Bone marrow (tissue), 2 donors: ENCODE data around the gene RNF157.

ENCODE experiments used
- DNase-seq, 2 donors: peaks; one replicate each; lab custom pipeline; 2025; lab: John Stamatoyannopoulos, UW

The RNF157 gene

DNA sequence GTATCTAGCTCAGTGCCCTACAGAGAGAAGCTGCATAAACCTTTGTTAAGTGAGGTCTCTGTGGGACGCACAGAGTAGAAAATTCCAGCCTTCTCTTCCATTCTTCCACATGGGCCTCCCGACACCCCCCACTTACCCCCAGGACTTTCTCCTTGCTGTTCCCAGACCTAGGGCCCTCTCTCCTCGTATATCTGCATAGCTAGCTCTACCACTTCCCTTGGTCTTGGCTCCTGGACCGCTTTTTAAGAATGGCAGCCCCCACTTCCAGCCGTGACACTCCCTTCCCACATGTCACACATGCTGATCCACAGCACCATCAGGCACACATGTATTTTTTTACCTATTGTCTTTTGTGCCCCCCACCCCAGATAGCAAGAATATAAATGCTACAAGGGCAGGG, 82.5 kb downstream of the RNF157 start:
- no peak for DNase-seq

DNA sequence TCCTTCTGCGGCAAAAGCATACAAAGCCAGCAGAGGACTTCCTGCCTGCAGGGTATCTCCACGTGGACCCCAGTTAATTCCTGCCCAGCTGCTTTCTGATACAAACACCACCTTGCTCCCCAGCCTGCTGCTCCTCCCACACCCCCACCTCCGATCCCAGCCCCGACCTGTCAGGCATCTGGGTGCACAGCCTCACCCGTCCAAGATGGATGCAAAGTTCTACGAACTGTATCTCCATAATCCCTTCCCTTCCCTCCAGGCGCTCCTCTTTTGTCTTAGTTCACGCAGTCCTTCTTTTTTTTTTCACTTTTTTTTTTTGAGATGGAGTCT, 83.7 kb downstream of the RNF157 start:
- no peak for DNase-seq

- no peak for DNase-seq
Measured at GRCh38 chr17:76155988-76156661, 84.2 kb downstream of the RNF157 start.

- no peak for DNase-seq
Measured at GRCh38 chr17:76154936-76155845, 85.1 kb downstream of the RNF157 start.

- no peak for DNase-seq
Measured at GRCh38 chr17:76154292-76154691, 86.0 kb downstream of the RNF157 start.

DNA sequence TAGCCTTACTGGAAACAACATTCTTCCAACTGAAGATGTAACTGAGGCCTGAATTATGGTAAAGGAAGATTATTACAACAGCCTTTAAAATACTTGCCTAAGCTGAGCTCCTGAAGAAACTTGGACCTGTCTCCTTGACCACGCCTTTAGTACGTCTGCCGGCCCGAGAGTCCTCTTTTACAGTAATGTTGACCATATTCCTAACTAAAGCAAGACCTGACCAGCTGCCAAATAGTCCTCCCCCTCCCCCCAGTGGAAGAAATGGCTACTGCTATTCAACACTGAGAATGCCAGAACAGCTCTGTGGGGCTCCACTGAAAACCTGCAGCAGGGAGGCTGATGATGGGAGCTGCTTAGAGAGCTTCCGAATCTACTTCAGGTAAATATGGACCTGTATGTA, 86.7 kb downstream of the RNF157 start:
- no peak for DNase-seq

- no peak for DNase-seq
Measured at GRCh38 chr17:76153202-76153601, 87.1 kb downstream of the RNF157 start.

DNA sequence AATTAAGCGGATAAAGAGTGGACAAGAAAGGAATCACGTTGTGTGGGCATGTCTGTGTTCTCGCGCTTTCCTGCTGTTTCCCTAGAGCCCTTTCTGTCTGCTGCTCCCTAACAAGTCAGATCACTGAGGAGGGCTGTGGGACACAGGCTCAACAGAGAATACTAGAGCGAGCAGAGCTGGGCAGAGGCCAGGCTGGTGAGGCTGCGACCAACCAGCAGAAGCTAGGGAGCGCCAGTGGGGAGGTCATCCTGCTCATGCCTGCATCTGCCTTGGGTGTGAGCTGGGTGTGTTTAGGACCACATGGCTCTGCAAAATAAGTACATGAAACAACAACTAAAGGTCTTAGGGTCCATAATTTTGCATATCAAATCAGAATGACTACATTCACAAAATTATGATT, 87.7 kb downstream of the RNF157 start:
- DNase-seq = no peak

DNA sequence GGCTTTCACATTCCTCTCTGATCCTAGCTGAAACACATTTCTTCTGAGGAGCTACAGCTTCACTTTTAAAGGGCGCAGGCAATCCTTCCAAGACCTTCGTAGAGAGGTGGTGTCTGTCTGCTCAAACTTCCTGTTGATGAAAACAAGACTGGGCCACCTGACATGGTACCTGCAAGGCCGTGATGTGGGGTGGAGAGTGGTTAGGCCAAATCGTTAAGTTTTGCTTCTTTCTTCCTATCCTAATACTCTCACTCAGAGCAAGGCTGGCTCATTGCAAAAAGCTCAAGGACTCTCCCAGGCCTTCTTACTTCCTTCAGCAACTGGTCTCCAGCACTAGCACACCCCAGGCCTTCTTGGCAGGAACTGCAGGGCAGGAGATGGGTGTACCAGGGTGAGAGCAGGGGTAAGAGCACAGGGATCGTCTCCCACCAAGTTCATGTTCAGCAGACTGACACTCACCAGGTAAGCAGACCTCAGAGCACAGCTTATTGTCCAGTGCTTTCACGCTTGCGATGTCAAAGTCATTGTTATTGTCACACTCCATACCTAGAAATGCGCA, 88.3 kb downstream of the RNF157 start:
- no peak for DNase-seq

- DNase-seq = no peak
Measured at GRCh38 chr17:76150712-76151622, 89.3 kb downstream of the RNF157 start.

GRCh38 chr17:76149214-76149613, 91.1 kb downstream of the RNF157 start:
- DNase-seq = no peak

- DNase-seq = no peak
Measured at GRCh38 chr17:76148015-76148326, 92.3 kb downstream of the RNF157 start.

- DNase-seq = peak in 1 of 2 donors; percentile 8
Measured at GRCh38 chr17:76147211-76148014, 92.9 kb downstream of the RNF157 start.

DNA sequence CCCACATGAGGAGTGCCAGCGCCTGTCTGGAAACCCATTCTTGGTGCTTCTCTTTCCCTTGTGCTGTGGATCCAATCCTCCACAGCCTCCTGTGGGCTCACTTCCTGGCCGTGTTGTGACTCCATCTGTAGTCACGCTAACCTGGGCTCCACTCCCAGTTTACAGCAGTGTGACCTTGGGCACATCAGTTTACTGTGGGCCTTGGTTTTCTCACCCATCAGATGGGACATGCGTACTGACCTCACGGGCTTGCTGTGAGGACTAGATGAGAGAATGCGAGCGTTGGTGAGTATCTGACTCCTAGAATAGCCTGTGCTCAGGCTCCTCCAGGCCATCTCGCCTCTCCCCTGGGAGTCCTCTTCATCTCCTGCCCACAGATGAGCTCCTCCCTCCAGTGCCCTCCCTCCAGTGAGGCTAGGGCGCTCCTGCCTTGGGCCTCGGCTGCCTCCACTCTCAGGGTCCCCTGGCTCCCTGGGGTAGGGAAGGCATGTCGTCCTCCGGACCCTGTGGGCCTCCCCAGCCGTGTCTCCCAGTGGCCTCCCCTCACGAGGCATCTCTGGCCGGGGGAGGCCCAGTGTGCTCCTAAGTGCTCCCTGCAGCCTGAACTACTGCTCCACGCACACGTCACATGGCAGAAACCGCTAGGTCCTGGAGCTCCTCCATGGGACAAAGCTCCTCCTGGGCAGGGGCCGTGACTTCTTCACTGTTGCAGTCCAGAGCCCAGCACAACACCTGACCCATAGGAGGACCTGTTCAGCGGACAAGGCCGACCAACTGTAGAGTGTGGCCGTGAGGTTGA, 94.0 kb downstream of the RNF157 start:
- no peak for DNase-seq

GRCh38 chr17:76145231-76146052, 94.9 kb downstream of the RNF157 start:
- peak in 1 of 2 donors; percentile 30 for DNase-seq

DNA sequence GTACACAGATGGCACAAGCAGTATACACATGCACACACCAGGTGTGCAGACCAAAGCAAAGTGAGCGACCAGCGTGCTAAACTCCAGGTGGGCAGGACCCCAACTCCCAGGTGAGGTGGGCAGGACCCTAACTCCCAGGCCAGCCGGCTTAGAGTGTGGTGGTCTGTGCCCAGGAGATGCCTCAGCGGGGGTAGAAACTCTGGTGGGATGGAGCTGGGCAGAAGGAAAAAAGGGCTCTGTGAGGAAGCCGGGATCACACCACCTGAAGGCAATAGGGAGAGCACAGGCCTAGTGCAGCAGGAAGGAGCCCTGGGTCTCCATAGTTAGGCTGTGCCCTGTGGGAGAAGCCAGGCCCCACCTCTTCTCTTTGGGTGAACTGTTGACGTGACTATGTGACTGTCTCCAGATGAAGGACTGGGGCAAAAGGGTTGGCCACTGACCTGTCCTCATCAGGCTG, 97.7 kb downstream of the RNF157 start:
- no peak for DNase-seq

DNA sequence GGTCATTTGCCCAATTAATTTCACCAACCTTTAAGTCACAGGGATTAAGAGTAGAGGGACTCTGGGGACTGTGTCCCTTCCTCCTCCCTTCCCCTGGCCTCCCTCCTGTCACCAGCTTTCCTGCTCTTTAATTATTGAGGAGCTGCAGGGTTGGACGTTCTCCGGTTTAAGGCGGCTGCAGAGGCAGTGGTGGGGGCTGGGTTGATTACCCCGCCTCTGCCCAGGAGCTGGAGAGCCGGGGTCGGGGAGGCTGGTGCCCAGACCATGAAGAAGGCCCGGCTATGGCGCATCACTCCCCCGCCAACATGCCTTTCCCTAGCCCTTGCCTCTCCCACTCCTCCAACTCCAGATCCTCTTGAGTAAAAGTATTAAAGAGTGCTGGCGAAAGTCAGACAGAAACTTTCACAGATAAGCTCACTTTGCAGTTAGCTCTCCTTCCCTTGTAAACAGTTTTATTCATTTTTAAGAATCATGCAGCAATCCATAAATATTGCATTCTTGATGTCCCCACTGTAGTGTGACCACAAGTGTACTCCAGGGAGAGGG, 98.2 kb downstream of the RNF157 start:
- no peak for DNase-seq

GRCh38 chr17:76141212-76142038, 98.9 kb downstream of the RNF157 start, which contains the start of gene FOXJ1:
TSS of gene FOXJ1 (minus strand) at chr17:76141245. CDS start at chr17:76140395, 850 bp downstream.
- DNase-seq = peak; percentile 79 to 85
